OCI-LY7 (cell line): Measurements from ENCODE around the gene UBE3D. TPM values are rescaled to one million over a fixed set of nuclear protein-coding genes. Genes with fewer than 3 reads are reported as not detected.
"Not testable (repeated sequence)": the region's sequence is repeated elsewhere in the genome, so short reads cannot be mapped to it uniquely, and the experiment has no call there.

Experiments used
- BruUV-seq: library from RNA; stranded (reverse); fragments of 400-500 nt; replicated peaks from 2 replicates; lab custom pipeline; 2021; lab: Mats Ljungman, UMichigan
- CTCF ChIA-PET: fragments of 300-600 bp; sonication (Branson Sonifier 250); formaldehyde crosslinking; loops from one replicate; lab custom pipeline; 2022; ENCODE audit warnings: antibody characterized with exemption; ENCODE audit not compliant: unreplicated experiment; lab: Charles Lee
- POLR2A ChIA-PET: fragments of 300-600 bp; sonication (Branson Sonifier 250); formaldehyde crosslinking; loops from one replicate; lab custom pipeline; 2022; ENCODE audit warnings: antibody characterized with exemption; lab: Charles Lee
- DNase-seq: peaks from one replicate; pipeline ENCODE4 v3.0.0-alpha.2; 2015; ENCODE audit warnings: low spot score
- H2AFZ ChIP-seq: fragments of 200-600 bp; sonication (generic), shearing (Covaris generic); 2 replicates; pipeline ENCODE4 v1.6.1; 2014; ENCODE audit warnings: mild to moderate bottlenecking, antibody characterized with exemption, low read length, moderate library complexity
- H3K27ac ChIP-seq: fragments of 200-600 bp; sonication (generic); 2 replicates; pipeline ENCODE4 v1.5.1; 2014; ENCODE audit warnings: mixed run types, low read depth, mild to moderate bottlenecking, moderate library complexity, low read length, inconsistent platforms; ENCODE audit not compliant: poor library complexity, severe bottlenecking
- H3K36me3 ChIP-seq: fragments of 200-600 bp; sonication (generic); 2 replicates; pipeline ENCODE4 v1.6.1; 2014; ENCODE audit warnings: mild to moderate bottlenecking, antibody characterized with exemption, low read length, moderate library complexity, mixed read lengths; ENCODE audit not compliant: insufficient read depth
- H3K4me1 ChIP-seq: fragments of 200-600 bp; sonication (generic); 2 replicates; pipeline ENCODE4 v1.5.1; 2014; ENCODE audit warnings: mild to moderate bottlenecking, low read length; ENCODE audit not compliant: insufficient read depth, poor library complexity, severe bottlenecking
- H3K4me2 ChIP-seq: fragments of 200-600 bp; sonication (generic); 2 replicates; pipeline ENCODE4 v1.6.1; 2014; ENCODE audit warnings: mild to moderate bottlenecking, low read length
- H3K4me3 ChIP-seq: fragments of 200-600 bp; sonication (generic); 2 replicates; pipeline ENCODE4 v1.5.1; 2014; ENCODE audit warnings: mild to moderate bottlenecking, low read depth, low read length; ENCODE audit not compliant: poor library complexity, severe bottlenecking
- H3K79me2 ChIP-seq: fragments of 200-600 bp; sonication (generic); 2 replicates; pipeline ENCODE4 v1.6.1; 2016; ENCODE audit warnings: low read depth, mild to moderate bottlenecking, low read length, moderate library complexity, mixed read lengths; ENCODE audit not compliant: insufficient read depth
- H3K9me2 ChIP-seq: fragments of 200-600 bp; sonication (generic); 2 replicates; pipeline ENCODE4 v1.6.1; 2016; ENCODE audit warnings: mild to moderate bottlenecking, low read length, mixed read lengths; ENCODE audit not compliant: insufficient read depth
- H3K9me3 ChIP-seq: fragments of 200-600 bp; sonication (generic); 2 replicates; pipeline ENCODE4 v1.6.1; 2014; ENCODE audit warnings: mild to moderate bottlenecking, mixed run types, low read length, mixed read lengths
- H4K20me1 ChIP-seq: fragments of 200-600 bp; sonication (generic); 2 replicates; pipeline ENCODE4 v1.6.1; 2014; ENCODE audit warnings: mild to moderate bottlenecking, antibody characterized with exemption, low read length, moderate library complexity, mixed read lengths; ENCODE audit not compliant: insufficient read depth
- CTCF ChIP-seq: fragments of 200-600 bp; sonication (generic); conservative IDR thresholded peaks from 2 replicates; pipeline ENCODE4 v1.5.1; 2014; ENCODE audit warnings: mild to moderate bottlenecking, antibody characterized with exemption, low read length, moderate library complexity, mixed read lengths
- EZH2phosphoT487 ChIP-seq: fragments of 200-600 bp; sonication (generic); IDR thresholded peaks from 2 replicates; pipeline ENCODE4 v1.6.1; 2018; ENCODE audit warnings: low read depth, borderline replicate concordance, mild to moderate bottlenecking, mixed run types, antibody characterized with exemption, low read length, moderate library complexity, mixed read lengths
- intact Hi-C: fragments of 100-400 bp; cut with micrococcal nuclease; formaldehyde crosslinking; loops from one replicate; pipeline ENCODE4 v1.10.0; 2022; ENCODE audit not compliant: unreplicated experiment
- total RNA-seq, 2 experiments: library from RNA; depleted of rRNA in 1 of 2; stranded (reverse); fragments of >200 nt in 1 of 2; shearing (Covaris generic) in 1 of 2; gene quantifications; 2 replicates each; pipeline ENCODE4 v1.2.3, GENCODE V29; 2014 to 2022

UBE3D gene
- total RNA-seq, 2 experiments from 2014 or later = 11.0 to 15.1 TPM

GRCh38 chr6:82862543-82862942, 203.1 kb downstream of the UBE3D start:
- Histone ChIP-seq H3K4me3 (no peak overlapping the region), H3K9me2 (peaks cover 5% of the 10 kb centered on the region; the same call in 1 of the 2 replicates), H2AFZ (no peak overlapping the region), H3K4me2 (no peak overlapping the region), H3K79me2 (no peaks in the 10 kb centered on the region), H3K36me3 (no peaks in the 10 kb centered on the region), H3K27ac (no peak overlapping the region), H4K20me1 (no peaks in the 10 kb centered on the region), H3K4me1 (no peaks in the 10 kb centered on the region), H3K9me3 (no peaks in the 10 kb centered on the region)
- intact Hi-C loops = no loop called here
- BruUV-seq = no TSS peak
- DNase-seq = no peak
- ChIA-PET CTCF (no interaction called here), POLR2A (no interaction called here)
- TF ChIP-seq EZH2phosphoT487 = no peak

- Histone ChIP-seq H3K4me3 (no peak overlapping the region), H3K79me2 (no peaks in the 10 kb centered on the region), H4K20me1 (no peaks in the 10 kb centered on the region), H3K36me3 (no peaks in the 10 kb centered on the region), H3K4me1 (no peaks in the 10 kb centered on the region), H3K9me3 (no peaks in the 10 kb centered on the region), H3K9me2 (peaks cover 5% of the 10 kb centered on the region; the same call in 1 of the 2 replicates), H3K27ac (no peak overlapping the region), H3K4me2 (no peak overlapping the region), H2AFZ (no peak overlapping the region)
- no peak for DNase-seq
- no TSS peak for BruUV-seq
- ChIA-PET CTCF (no interaction called here), POLR2A (no interaction called here)
- TF ChIP-seq CTCF (no peak), EZH2phosphoT487 (no peak)
- intact Hi-C loops = no loop called here
Measured at GRCh38 chr6:82861121-82861520, 204.5 kb downstream of the UBE3D start.

GRCh38 chr6:82856077-82856476, 209.6 kb downstream of the UBE3D start:
- H3K9me3 ChIP-seq, CTCF ChIA-PET, H3K9me2 ChIP-seq, H3K4me1 ChIP-seq, H3K4me2 ChIP-seq, intact Hi-C loops, H4K20me1 ChIP-seq, DNase-seq, H3K27ac ChIP-seq, H3K4me3 ChIP-seq, H3K79me2 ChIP-seq, H2AFZ ChIP-seq, POLR2A ChIA-PET, H3K36me3 ChIP-seq, BruUV-seq: not testable (repeated sequence)

- H2AFZ ChIP-seq, CTCF ChIA-PET, H3K4me2 ChIP-seq, H3K9me3 ChIP-seq, H4K20me1 ChIP-seq, H3K36me3 ChIP-seq, DNase-seq, H3K27ac ChIP-seq, POLR2A ChIA-PET, H3K4me1 ChIP-seq, BruUV-seq, H3K9me2 ChIP-seq, H3K4me3 ChIP-seq, intact Hi-C loops, H3K79me2 ChIP-seq: not testable (repeated sequence)
Measured at GRCh38 chr6:82852904-82853303, 212.7 kb downstream of the UBE3D start.
